Measurements from ENCODE around the gene RSF1.

DNA sequence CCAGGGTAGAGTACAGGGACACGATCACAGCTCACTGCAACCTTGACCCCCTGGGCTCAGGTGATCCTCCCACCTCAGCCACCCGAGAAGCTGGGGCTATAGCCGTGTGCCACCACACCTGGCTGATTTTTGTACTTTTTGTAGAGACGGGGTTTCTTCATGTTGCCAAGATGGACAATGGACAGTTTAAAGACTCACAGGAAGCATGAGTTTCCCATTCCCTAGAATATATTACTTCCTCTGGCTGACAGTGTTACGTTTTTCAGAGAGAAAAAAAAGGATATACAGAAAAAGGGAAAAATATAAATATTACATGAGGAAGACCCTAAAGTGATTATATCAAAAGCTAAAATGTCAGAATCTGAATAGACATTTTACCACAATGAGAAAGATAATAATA is 72.3 kb downstream of the RSF1 start:
- TF ChIP-seq, protein P1, sequence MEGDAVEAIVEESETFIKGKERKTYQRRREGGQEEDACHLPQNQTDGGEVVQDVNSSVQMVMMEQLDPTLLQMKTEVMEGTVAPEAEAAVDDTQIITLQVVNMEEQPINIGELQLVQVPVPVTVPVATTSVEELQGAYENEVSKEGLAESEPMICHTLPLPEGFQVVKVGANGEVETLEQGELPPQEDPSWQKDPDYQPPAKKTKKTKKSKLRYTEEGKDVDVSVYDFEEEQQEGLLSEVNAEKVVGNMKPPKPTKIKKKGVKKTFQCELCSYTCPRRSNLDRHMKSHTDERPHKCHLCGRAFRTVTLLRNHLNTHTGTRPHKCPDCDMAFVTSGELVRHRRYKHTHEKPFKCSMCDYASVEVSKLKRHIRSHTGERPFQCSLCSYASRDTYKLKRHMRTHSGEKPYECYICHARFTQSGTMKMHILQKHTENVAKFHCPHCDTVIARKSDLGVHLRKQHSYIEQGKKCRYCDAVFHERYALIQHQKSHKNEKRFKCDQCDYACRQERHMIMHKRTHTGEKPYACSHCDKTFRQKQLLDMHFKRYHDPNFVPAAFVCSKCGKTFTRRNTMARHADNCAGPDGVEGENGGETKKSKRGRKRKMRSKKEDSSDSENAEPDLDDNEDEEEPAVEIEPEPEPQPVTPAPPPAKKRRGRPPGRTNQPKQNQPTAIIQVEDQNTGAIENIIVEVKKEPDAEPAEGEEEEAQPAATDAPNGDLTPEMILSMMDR (IDR thresholded peaks at IDR 0.05; ENCODE audit: low read depth, low read length), result no peak
- no peak for TF ChIP-seq EZH2phosphoT487 (IDR thresholded peaks at IDR 0.05; ENCODE audit: low read depth)

Data from OCI-LY3 (cell line).